GM12865 (cell line): ENCODE results near the gene RELT.

Experiments used
- DNase-seq: peaks from one replicate; pipeline ENCODE4 v3.0.0; 2010; ENCODE audit warnings: low read depth
- H3K4me3 ChIP-seq: 2 replicates; pipeline ENCODE4 v1.5.1; 2011; ENCODE audit warnings: mild to moderate bottlenecking, low read depth, low read length, control low read depth
- CTCF ChIP-seq: IDR thresholded peaks from 2 replicates; pipeline ENCODE4 v1.5.1; 2011; ENCODE audit warnings: low read length, control low read depth, low read depth, inconsistent platforms; ENCODE audit not compliant: insufficient read depth; ENCODE audit errors: missing control alignments

Gene RELT

GRCh38 chr11:73333173-73333572, 43.0 kb upstream of the RELT start:
- DNase-seq, result no peak
- no peak overlapping the region for H3K4me3 ChIP-seq
- TF ChIP-seq CTCF, result no peak

GRCh38 chr11:73333640-73334383, 42.4 kb upstream of the RELT start:
- no peak overlapping the region for H3K4me3 ChIP-seq
- DNase-seq, result no peak
- TF ChIP-seq CTCF, result no peak

- peak; percentile 54 for DNase-seq
- no peak overlapping the region for H3K4me3 ChIP-seq
- TF ChIP-seq CTCF, result peak; percentile 10
These were observed 41.6 kb upstream of the RELT start for GRCh38 chr11:73334384-73335203.

- peak; percentile 78 for DNase-seq
- TF ChIP-seq CTCF, result peak; percentile 99
These were observed 40.8 kb upstream of the RELT start for GRCh38 chr11:73335204-73335923.

GRCh38 chr11:73337846-73338245, 38.4 kb upstream of the RELT start:
- no peak for DNase-seq
- TF ChIP-seq CTCF, result no peak
- H3K4me3 ChIP-seq, result no peak overlapping the region

More at GRCh38 chr11:73335204-73335923, 40.8 kb upstream of the RELT start:
- H3K4me3 ChIP-seq, result no peak overlapping the region

- H3K4me3 ChIP-seq, result no peak overlapping the region
- no peak for DNase-seq
- no peak for TF ChIP-seq CTCF
These were observed 37.9 kb upstream of the RELT start for GRCh38 chr11:73338279-73338678.
